Trophoblast cell (in vitro differentiated cells and primary cell): ENCODE data around the gene NRG2.

Source experiments
- DNase-seq, 2 donors: peaks; one replicate each; pipeline ENCODE4 v3.0.0-alpha.2; 2016
- H2AFZ ChIP-seq: 2 replicates; pipeline ENCODE4 v1.6.1; 2013; ENCODE audit warnings: low read length, moderate library complexity, mild to moderate bottlenecking; ENCODE audit not compliant: insufficient read depth, poor library complexity
- H2AK5ac ChIP-seq: 2 replicates; pipeline ENCODE4 v1.6.1; 2013; ENCODE audit warnings: mild to moderate bottlenecking, low read length
- H2BK120ac ChIP-seq: 2 replicates; pipeline ENCODE4 v1.6.1; 2013; ENCODE audit warnings: low read length, mild to moderate bottlenecking, moderate library complexity; ENCODE audit not compliant: insufficient read depth, poor library complexity
- H2BK12ac ChIP-seq: 2 replicates; pipeline ENCODE4 v1.6.1; 2013; ENCODE audit warnings: mild to moderate bottlenecking, low read length, moderate library complexity
- H2BK5ac ChIP-seq: 2 replicates; pipeline ENCODE4 v1.6.1; 2013; ENCODE audit warnings: low read length, low read depth, moderate library complexity, mild to moderate bottlenecking; ENCODE audit not compliant: poor library complexity
- H3K14ac ChIP-seq: 2 replicates; pipeline ENCODE4 v1.6.1; 2013; ENCODE audit warnings: mild to moderate bottlenecking, low read length
- H3K18ac ChIP-seq: 2 replicates; pipeline ENCODE4 v1.6.1; 2013; ENCODE audit warnings: mild to moderate bottlenecking, low read length
- H3K23ac ChIP-seq: 2 replicates; pipeline ENCODE4 v1.6.1; 2013; ENCODE audit warnings: low read length
- H3K27ac ChIP-seq: 2 replicates; pipeline ENCODE4 v1.5.1; 2013; ENCODE audit warnings: low read depth, mild to moderate bottlenecking, inconsistent platforms, low read length, moderate library complexity
- H3K27me3 ChIP-seq: 2 replicates; pipeline ENCODE4 v1.6.1; 2013; ENCODE audit warnings: inconsistent platforms, mild to moderate bottlenecking, low read length, moderate library complexity; ENCODE audit not compliant: insufficient read depth
- H3K36me3 ChIP-seq, 2 experiments: 1 replicate in 1 of 2; 2 replicates in 1 of 2; pipeline ENCODE4 v1.6.1; 2013; ENCODE audit warnings: low read length in 2 of 2, mild to moderate bottlenecking in 2 of 2, moderate library complexity in 1 of 2; ENCODE audit not compliant: insufficient read depth in 2 of 2, control insufficient read depth in 1 of 2
- H3K4ac ChIP-seq: 2 replicates; pipeline ENCODE4 v1.6.1; 2013; ENCODE audit warnings: low read depth, mild to moderate bottlenecking, low read length, moderate library complexity
- H3K4me1 ChIP-seq, 2 experiments: 1 replicate in 1 of 2; 2 replicates in 1 of 2; pipeline ENCODE4 v1.6.1; 2013; ENCODE audit warnings: low read length in 2 of 2, mild to moderate bottlenecking in 2 of 2, moderate library complexity in 1 of 2; ENCODE audit not compliant: insufficient read depth in 2 of 2, control insufficient read depth in 1 of 2
- H3K4me2 ChIP-seq: 2 replicates; pipeline ENCODE4 v1.6.1; 2013; ENCODE audit warnings: inconsistent platforms, mild to moderate bottlenecking, low read length, moderate library complexity
- H3K4me3 ChIP-seq: 2 replicates; pipeline ENCODE4 v1.5.1; 2013; ENCODE audit warnings: mild to moderate bottlenecking, low read depth, low read length, inconsistent platforms
- H3K79me1 ChIP-seq: one replicate; pipeline ENCODE4 v1.6.1; 2013; ENCODE audit warnings: low read length
- H3K79me2 ChIP-seq: 2 replicates; pipeline ENCODE4 v1.6.1; 2013; ENCODE audit warnings: low read length, mild to moderate bottlenecking; ENCODE audit not compliant: control insufficient read depth, insufficient read depth, poor library complexity
- H3K9ac ChIP-seq: 2 replicates; pipeline ENCODE4 v1.6.1; 2013; ENCODE audit warnings: mild to moderate bottlenecking, low read length
- H3K9me3 ChIP-seq: 2 replicates; pipeline ENCODE4 v1.6.1; 2013; ENCODE audit warnings: low read depth, mild to moderate bottlenecking, control low read depth, inconsistent platforms, low read length; ENCODE audit not compliant: insufficient read depth
- H4K12ac ChIP-seq: 2 replicates; pipeline ENCODE4 v1.6.1; 2013; ENCODE audit warnings: low read depth, mild to moderate bottlenecking, low read length, moderate library complexity
- H4K8ac ChIP-seq: 2 replicates; pipeline ENCODE4 v1.6.1; 2013; ENCODE audit warnings: low read depth, mild to moderate bottlenecking, low read length, moderate library complexity
- H4K91ac ChIP-seq: one replicate; pipeline ENCODE4 v1.6.1; 2013; ENCODE audit warnings: low read depth, mild to moderate bottlenecking, low read length, moderate library complexity
- WGBS: extraction: QIAGEN DNeasy Blood & Tissue Kit; methylation state at CpG from one replicate; pipeline ENCODE4 v1.1.7; 2013; ENCODE audit warnings: missing lambda C conversion rate; ENCODE audit not compliant: insufficient read length, insufficient coverage; ENCODE audit errors: extremely low coverage; 5-methylcytosine and 5-hydroxymethylcytosine counted together

NRG2 gene

DNA sequence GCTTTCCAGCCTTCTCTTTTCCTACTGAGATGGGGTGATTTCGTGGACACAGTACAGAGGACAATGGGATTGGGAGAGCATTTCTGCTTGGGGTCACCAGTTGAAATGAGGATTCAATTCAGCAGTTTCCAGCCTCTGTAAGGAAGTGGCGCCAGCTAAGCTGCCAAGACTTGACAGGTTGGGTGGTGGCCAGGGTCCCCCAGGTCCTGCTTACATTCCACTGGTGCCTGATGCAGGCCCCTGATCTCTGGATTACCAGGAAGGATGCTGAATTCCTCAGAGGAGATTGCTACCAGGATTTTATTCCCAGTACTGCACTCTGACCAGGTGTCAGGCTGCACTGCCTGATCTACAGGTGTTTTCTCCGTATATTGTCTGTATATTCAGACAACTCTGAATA, 127.8 kb downstream of the NRG2 start:
- H3K79me2 ChIP-seq = no peaks in the 10 kb centered on the region
- H4K91ac ChIP-seq = no peak overlapping the region
- H3K4me1 ChIP-seq = no peaks in the 10 kb centered on the region
- DNase-seq = no peak
- H4K12ac ChIP-seq = no peak overlapping the region
- H2BK5ac ChIP-seq = no peak overlapping the region
- no peak overlapping the region for H3K9ac ChIP-seq
- H3K14ac ChIP-seq = no peak overlapping the region
- no peak overlapping the region for H3K4me3 ChIP-seq
- H3K23ac ChIP-seq = no peak overlapping the region
- H3K79me1 ChIP-seq = no peaks in the 10 kb centered on the region
- H3K27ac ChIP-seq = no peak overlapping the region
- H2BK12ac ChIP-seq = no peak overlapping the region
- no peaks in the 10 kb centered on the region for H3K27me3 ChIP-seq
- no peak overlapping the region for H2AK5ac ChIP-seq
- H3K9me3 ChIP-seq = no peaks in the 10 kb centered on the region
- no CpG with 5 or more reads among the region's 3 CpGs for WGBS
- no peaks in the 10 kb centered on the region for H3K36me3 ChIP-seq
- no peak overlapping the region for H2AFZ ChIP-seq
- H4K8ac ChIP-seq = no peak overlapping the region
- H3K18ac ChIP-seq = no peak overlapping the region
- no peak overlapping the region for H3K4me2 ChIP-seq
- H3K4ac ChIP-seq = no peak overlapping the region
- no peak overlapping the region for H2BK120ac ChIP-seq

DNA sequence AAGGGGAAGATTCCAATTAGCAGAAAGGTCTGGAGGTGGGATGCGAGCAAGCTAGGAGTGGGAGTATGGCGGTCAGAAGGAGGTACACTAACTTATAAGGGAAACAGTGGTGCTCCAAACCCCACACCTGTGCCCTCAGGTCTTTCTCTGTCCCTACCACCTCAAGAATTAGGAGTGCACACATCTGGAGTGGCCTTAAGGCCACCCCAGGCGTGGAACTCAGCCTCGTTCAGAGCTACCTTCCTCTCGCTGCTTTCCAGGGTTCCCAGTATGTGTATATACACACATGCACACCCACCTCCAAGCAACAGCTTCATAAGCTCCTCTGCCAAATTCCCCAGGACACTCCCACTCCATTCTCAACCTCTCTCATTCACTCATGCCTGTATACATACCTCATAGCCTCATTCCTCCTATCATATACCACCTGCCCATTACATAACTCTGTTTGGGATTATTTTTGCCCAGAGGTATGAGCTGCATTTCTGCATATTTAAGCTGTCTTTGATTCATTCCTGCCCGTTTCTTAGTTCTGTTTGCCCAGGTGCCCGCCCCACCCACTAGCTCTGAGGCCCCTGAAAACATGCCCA, 128.8 kb downstream of the NRG2 start:
- Histone ChIP-seq H4K12ac (no peak overlapping the region), H3K23ac (no peak overlapping the region), H3K79me1 (no peaks in the 10 kb centered on the region), H3K9ac (no peak overlapping the region), H3K9me3 (no peaks in the 10 kb centered on the region), H3K18ac (no peak overlapping the region), H2BK12ac (no peak overlapping the region), H2BK120ac (no peak overlapping the region), H3K4ac (no peak overlapping the region), H4K91ac (no peak overlapping the region), H2AFZ (no peak overlapping the region), H3K4me1 (no peaks in the 10 kb centered on the region), H3K79me2 (no peaks in the 10 kb centered on the region), H2AK5ac (no peak overlapping the region), H3K14ac (no peak overlapping the region), H2BK5ac (no peak overlapping the region), H3K27ac (no peak overlapping the region), H4K8ac (no peak overlapping the region), H3K4me2 (no peak overlapping the region), H3K36me3 (no peaks in the 10 kb centered on the region), H3K27me3 (no peaks in the 10 kb centered on the region), H3K4me3 (no peak overlapping the region)
- DNase-seq = peak; percentile 13 to 61
- no CpG with 5 or more reads among the region's 7 CpGs for WGBS

DNA sequence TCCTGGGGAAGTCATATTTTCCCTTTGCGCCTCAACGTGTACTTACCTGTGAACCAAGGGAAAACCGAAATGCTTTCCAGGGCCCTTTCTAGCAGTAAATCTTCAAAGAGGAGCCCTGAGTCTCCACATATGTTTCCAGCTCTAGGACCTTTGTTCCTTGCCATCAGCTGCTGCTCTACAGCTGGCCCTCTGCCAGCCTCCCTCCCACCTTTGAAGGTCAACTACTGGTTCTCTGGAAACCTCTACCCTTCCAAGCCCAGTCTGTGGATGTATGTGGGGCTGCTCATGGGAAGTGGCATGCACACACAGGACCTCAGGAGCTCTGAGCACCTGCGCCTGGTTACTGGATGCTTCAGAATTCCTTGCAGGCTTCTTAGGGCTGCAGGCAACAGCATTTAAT, 130.3 kb downstream of the NRG2 start:
- Histone ChIP-seq H3K4me2 (no peak overlapping the region), H3K27me3 (no peaks in the 10 kb centered on the region), H3K14ac (no peak overlapping the region), H2BK12ac (no peak overlapping the region), H2AFZ (no peak overlapping the region), H3K4me1 (no peaks in the 10 kb centered on the region), H3K9ac (no peak overlapping the region), H2BK120ac (no peak overlapping the region), H3K79me2 (no peaks in the 10 kb centered on the region), H4K91ac (no peak overlapping the region), H3K4me3 (no peak overlapping the region), H4K12ac (no peak overlapping the region), H3K27ac (no peak overlapping the region), H4K8ac (no peak overlapping the region), H3K79me1 (no peaks in the 10 kb centered on the region), H3K23ac (no peak overlapping the region), H3K18ac (no peak overlapping the region), H3K4ac (no peak overlapping the region), H3K9me3 (no peaks in the 10 kb centered on the region), H2BK5ac (no peak overlapping the region), H2AK5ac (no peak overlapping the region), H3K36me3 (no peaks in the 10 kb centered on the region)
- WGBS = no CpG with 5 or more reads among the region's 4 CpGs
- DNase-seq = no peak

DNA sequence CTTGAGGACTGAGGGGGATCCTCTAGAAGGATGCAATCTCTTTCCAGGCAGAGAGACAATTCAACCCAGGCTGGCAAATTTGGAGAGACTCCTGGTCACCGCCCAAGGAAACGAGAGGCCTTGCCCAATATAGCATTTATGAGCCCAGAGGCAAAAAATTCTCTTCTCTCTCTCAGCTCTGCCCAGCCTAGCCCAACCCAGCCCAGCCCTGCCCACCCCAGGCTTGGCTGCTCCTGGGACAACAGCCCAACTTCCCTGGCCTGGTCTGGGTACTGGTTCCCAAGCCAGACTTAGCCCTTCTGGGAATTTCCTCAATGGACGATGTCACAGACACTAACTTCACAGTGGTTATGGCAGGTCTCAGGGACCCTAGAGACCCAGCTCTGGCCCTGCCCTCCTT, 130.9 kb downstream of the NRG2 start:
- H3K4ac ChIP-seq = no peak overlapping the region
- H3K9me3 ChIP-seq = no peaks in the 10 kb centered on the region
- H2AFZ ChIP-seq = no peak overlapping the region
- no peak overlapping the region for H4K91ac ChIP-seq
- no peak overlapping the region for H2AK5ac ChIP-seq
- H4K12ac ChIP-seq = no peak overlapping the region
- no peak overlapping the region for H3K4me3 ChIP-seq
- no peaks in the 10 kb centered on the region for H3K36me3 ChIP-seq
- no peak overlapping the region for H2BK120ac ChIP-seq
- H3K4me1 ChIP-seq = no peaks in the 10 kb centered on the region
- H3K4me2 ChIP-seq = no peak overlapping the region
- H2BK12ac ChIP-seq = no peak overlapping the region
- H3K23ac ChIP-seq = no peak overlapping the region
- no CpG with 5 or more reads among the region's 3 CpGs for WGBS
- no peak overlapping the region for H3K9ac ChIP-seq
- DNase-seq = no peak
- no peak overlapping the region for H3K18ac ChIP-seq
- no peak overlapping the region for H2BK5ac ChIP-seq
- no peaks in the 10 kb centered on the region for H3K27me3 ChIP-seq
- no peak overlapping the region for H3K27ac ChIP-seq
- H4K8ac ChIP-seq = no peak overlapping the region
- H3K14ac ChIP-seq = no peak overlapping the region
- no peaks in the 10 kb centered on the region for H3K79me1 ChIP-seq
- H3K79me2 ChIP-seq = no peaks in the 10 kb centered on the region
